Measurements from ENCODE around the gene EPHB2. TPM values are rescaled to one million over a fixed set of nuclear protein-coding genes. Genes with fewer than 3 reads are reported as not detected.
A peak's percentile ranks its signal among the peaks of the same experiment; 100 is the strongest.
"Not testable (repeated sequence)": the region's sequence is repeated elsewhere in the genome, so short reads cannot be mapped to it uniquely, and the experiment has no call there.

Gene EPHB2
- total RNA-seq, 2 experiments from 2014 or later, result not detected

- no peak overlapping the region for H3K27ac Mint-ChIP-seq
- intact Hi-C loops (cut with micrococcal nuclease), result no loop called here
- peaks cover 6% of the 10 kb centered on the region for H3K27me3 Mint-ChIP-seq (ENCODE audit: low read depth)
- H3K4me3 Mint-ChIP-seq, result no peak overlapping the region
- no peaks in the 10 kb centered on the region for H3K36me3 Mint-ChIP-seq (ENCODE audit: low read depth)
- DNase-seq, result no peak
- no peaks in the 10 kb centered on the region for H3K9me3 Mint-ChIP-seq
- CTCF ChIA-PET, result no interaction called here
- H3K4me1 Mint-ChIP-seq (ENCODE audit: low read depth), result no peaks in the 10 kb centered on the region
Observed at GRCh38 chr1:22839806-22840205, 129.2 kb downstream of the EPHB2 start.

- Mint-ChIP-seq H3K36me3 (ENCODE audit: low read depth) (no peaks in the 10 kb centered on the region), H3K27ac (no peak overlapping the region), H3K9me3 (no peaks in the 10 kb centered on the region), H3K4me3 (no peak overlapping the region), H3K27me3 (ENCODE audit: low read depth) (peaks cover 8% of the 10 kb centered on the region), H3K4me1 (ENCODE audit: low read depth) (no peaks in the 10 kb centered on the region)
- DNase-seq, result no peak
- intact Hi-C loops (cut with micrococcal nuclease), result no loop called here
- CTCF ChIA-PET, result no interaction called here
Observed at GRCh38 chr1:22841142-22841541, 130.5 kb downstream of the EPHB2 start.

- Mint-ChIP-seq H3K36me3 (ENCODE audit: low read depth) (no peaks in the 10 kb centered on the region), H3K9me3 (no peaks in the 10 kb centered on the region), H3K27me3 (ENCODE audit: low read depth) (peaks cover 12% of the 10 kb centered on the region), H3K27ac (no peak overlapping the region), H3K4me3 (no peak overlapping the region), H3K4me1 (ENCODE audit: low read depth) (no peaks in the 10 kb centered on the region)
- intact Hi-C loops (cut with micrococcal nuclease), result no loop called here
- CTCF ChIA-PET, result no interaction called here
- DNase-seq, result no peak
Observed at GRCh38 chr1:22841860-22842281, 131.2 kb downstream of the EPHB2 start.

- intact Hi-C loops (cut with micrococcal nuclease), result not testable (repeated sequence)
Observed at GRCh38 chr1:22843441-22844183, 133.0 kb downstream of the EPHB2 start.

GRCh38 chr1:22844621-22845020 is 134.0 kb downstream of the EPHB2 start:
- H3K4me1 Mint-ChIP-seq (ENCODE audit: low read depth), result no peaks in the 10 kb centered on the region
- CTCF ChIA-PET, result no interaction called here
- no peaks in the 10 kb centered on the region for H3K36me3 Mint-ChIP-seq (ENCODE audit: low read depth)
- H3K27ac Mint-ChIP-seq, result no peak overlapping the region
- no peaks in the 10 kb centered on the region for H3K9me3 Mint-ChIP-seq
- no peak overlapping the region for H3K4me3 Mint-ChIP-seq
- intact Hi-C loops (cut with micrococcal nuclease), result no loop called here
- no peak for DNase-seq
- peaks cover 16% of the 10 kb centered on the region for H3K27me3 Mint-ChIP-seq (ENCODE audit: low read depth)

More at GRCh38 chr1:22843441-22844183, 133.0 kb downstream of the EPHB2 start:
- H3K9me3 Mint-ChIP-seq; DNase-seq; H3K4me1 Mint-ChIP-seq (ENCODE audit: low read depth); H3K27ac Mint-ChIP-seq; CTCF ChIA-PET; H3K4me3 Mint-ChIP-seq; H3K36me3 Mint-ChIP-seq (ENCODE audit: low read depth): not testable (repeated sequence)
- peaks cover 16% of the 10 kb centered on the region for H3K27me3 Mint-ChIP-seq (ENCODE audit: low read depth)

- CTCF ChIA-PET, result no interaction called here
- Mint-ChIP-seq H3K27ac (no peak overlapping the region), H3K4me3 (no peak overlapping the region), H3K27me3 (ENCODE audit: low read depth) (peaks cover 16% of the 10 kb centered on the region), H3K9me3 (no peaks in the 10 kb centered on the region), H3K36me3 (ENCODE audit: low read depth) (no peaks in the 10 kb centered on the region), H3K4me1 (ENCODE audit: low read depth) (no peaks in the 10 kb centered on the region)
- intact Hi-C loops (cut with micrococcal nuclease), result no loop called here
- DNase-seq, result no peak
Observed at GRCh38 chr1:22845398-22845935, 134.8 kb downstream of the EPHB2 start.

GRCh38 chr1:22846458-22846857 is 135.8 kb downstream of the EPHB2 start:
- no peak overlapping the region for H3K4me3 Mint-ChIP-seq
- H3K4me1 Mint-ChIP-seq (ENCODE audit: low read depth), result no peaks in the 10 kb centered on the region
- H3K9me3 Mint-ChIP-seq, result no peaks in the 10 kb centered on the region
- H3K27ac Mint-ChIP-seq, result no peak overlapping the region
- peaks cover 15% of the 10 kb centered on the region for H3K27me3 Mint-ChIP-seq (ENCODE audit: low read depth)
- DNase-seq, result peak; percentile 16
- intact Hi-C loops (cut with micrococcal nuclease), result no loop called here
- H3K36me3 Mint-ChIP-seq (ENCODE audit: low read depth), result no peaks in the 10 kb centered on the region
- CTCF ChIA-PET, result no interaction called here

- Mint-ChIP-seq H3K27me3 (ENCODE audit: low read depth) (peaks cover 13% of the 10 kb centered on the region), H3K27ac (no peak overlapping the region), H3K9me3 (no peaks in the 10 kb centered on the region), H3K36me3 (ENCODE audit: low read depth) (no peaks in the 10 kb centered on the region), H3K4me3 (no peak overlapping the region), H3K4me1 (ENCODE audit: low read depth) (no peaks in the 10 kb centered on the region)
- CTCF ChIA-PET, result no interaction called here
- intact Hi-C loops (cut with micrococcal nuclease), result no loop called here
- DNase-seq, result no peak
Observed at GRCh38 chr1:22847249-22847648, 136.6 kb downstream of the EPHB2 start.

GRCh38 chr1:22847709-22848108 is 137.1 kb downstream of the EPHB2 start:
- CTCF ChIA-PET, result no interaction called here
- intact Hi-C loops (cut with micrococcal nuclease), result no loop called here
- Mint-ChIP-seq H3K4me1 (ENCODE audit: low read depth) (no peaks in the 10 kb centered on the region), H3K9me3 (no peaks in the 10 kb centered on the region), H3K4me3 (no peak overlapping the region), H3K27ac (no peak overlapping the region), H3K27me3 (ENCODE audit: low read depth) (peaks cover 13% of the 10 kb centered on the region), H3K36me3 (ENCODE audit: low read depth) (no peaks in the 10 kb centered on the region)
- DNase-seq, result no peak

GRCh38 chr1:22848405-22848804 is 137.8 kb downstream of the EPHB2 start:
- no peaks in the 10 kb centered on the region for H3K4me1 Mint-ChIP-seq (ENCODE audit: low read depth)
- CTCF ChIA-PET, result interaction anchor here (0.6 kb wide), 1 partner anchor 716 kb away, joined by 3 read pairs; no protein-coding TSS in a partner anchor
- no peak overlapping the region for H3K27ac Mint-ChIP-seq
- peaks cover 11% of the 10 kb centered on the region for H3K27me3 Mint-ChIP-seq (ENCODE audit: low read depth)
- intact Hi-C loops (cut with micrococcal nuclease), result no loop called here
- DNase-seq, result no peak
- no peaks in the 10 kb centered on the region for H3K36me3 Mint-ChIP-seq (ENCODE audit: low read depth)
- no peaks in the 10 kb centered on the region for H3K9me3 Mint-ChIP-seq
- no peak overlapping the region for H3K4me3 Mint-ChIP-seq

GRCh38 chr1:22849770-22850169 is 139.1 kb downstream of the EPHB2 start:
- no peak for DNase-seq
- no peaks in the 10 kb centered on the region for H3K9me3 Mint-ChIP-seq
- intact Hi-C loops (cut with micrococcal nuclease), result no loop called here
- CTCF ChIA-PET, result interaction anchor here (1.0 kb wide), 1 partner anchor 632 kb away, joined by 4 read pairs; no protein-coding TSS in a partner anchor
- H3K4me3 Mint-ChIP-seq, result no peak overlapping the region
- no peaks in the 10 kb centered on the region for H3K36me3 Mint-ChIP-seq (ENCODE audit: low read depth)
- H3K4me1 Mint-ChIP-seq (ENCODE audit: low read depth), result no peaks in the 10 kb centered on the region
- peaks cover 11% of the 10 kb centered on the region for H3K27me3 Mint-ChIP-seq (ENCODE audit: low read depth)
- H3K27ac Mint-ChIP-seq, result no peak overlapping the region

GRCh38 chr1:22850281-22850680 is 139.6 kb downstream of the EPHB2 start:
- no peaks in the 10 kb centered on the region for H3K9me3 Mint-ChIP-seq
- CTCF ChIA-PET, result interaction anchor here (1.0 kb wide), 1 partner anchor 631 kb away, joined by 4 read pairs; no protein-coding TSS in a partner anchor

GRCh38 chr1:22850681-22851080 is 140.0 kb downstream of the EPHB2 start:
- no peak for DNase-seq
- Mint-ChIP-seq H3K4me1 (ENCODE audit: low read depth) (no peaks in the 10 kb centered on the region), H3K4me3 (no peak overlapping the region), H3K27me3 (ENCODE audit: low read depth) (peaks cover 9% of the 10 kb centered on the region), H3K9me3 (no peaks in the 10 kb centered on the region), H3K27ac (no peak overlapping the region), H3K36me3 (ENCODE audit: low read depth) (no peaks in the 10 kb centered on the region)
- CTCF ChIA-PET, result no interaction called here
- intact Hi-C loops (cut with micrococcal nuclease), result no loop called here

More at GRCh38 chr1:22850281-22850680, 139.6 kb downstream of the EPHB2 start:
- Mint-ChIP-seq H3K4me1 (ENCODE audit: low read depth) (no peaks in the 10 kb centered on the region), H3K36me3 (ENCODE audit: low read depth) (no peaks in the 10 kb centered on the region), H3K4me3 (no peak overlapping the region), H3K27ac (no peak overlapping the region), H3K27me3 (ENCODE audit: low read depth) (peaks cover 11% of the 10 kb centered on the region)
- intact Hi-C loops (cut with micrococcal nuclease), result no loop called here
- no peak for DNase-seq

All from activated naive CD4-positive, alpha-beta T cell treated with anti-CD3 and anti-CD28 coated beads for 36 hours (primary cell).